K562 treated with DMSO at 1 percent for 12 hours (cell line): Measurements from ENCODE around the gene RASL10A. TPM values are rescaled to one million over a fixed set of nuclear protein-coding genes. Genes with fewer than 3 reads are reported as not detected.

Experiments used
- total RNA-seq: library from RNA; unstranded; fragments of 300-600 nt; gene quantifications from 2 replicates; pipeline ENCODE4 v1.2.3, GENCODE V29; 2022; ENCODE audit not compliant: insufficient read depth

The RASL10A gene
- not detected in 2 replicates for total RNA-seq

GRCh38 chr22:29315286-29316140, at the start of gene RASL10A:
TSS of gene RASL10A (minus strand) at chr22:29315697. CDS start at chr22:29315246, 451 bp downstream.

GRCh38 chr22:29306175-29306834, 9.2 kb downstream of the RASL10A start, which contains the start of gene GAS2L1:
TSS of gene GAS2L1 (plus strand) at chr22:29306650. CDS start at chr22:29308106, 1,456 bp downstream.

GRCh38 chr22:29267858-29268510, 47.5 kb downstream of the RASL10A start, which contains the start of the genes EWSR1 and RHBDD3:
TSS of gene EWSR1 (plus strand) at chr22:29268268. CDS start at chr22:29268337, 69 bp downstream.
TSS of gene RHBDD3 (minus strand) at chr22:29267981. CDS start at chr22:29265626, 2,355 bp downstream.

Other genes starting within 250 kb of the RASL10A start
- 8.4 and 19.7 TPM in 2 replicates for gene KREMEN1, start 242.7 kb downstream of the RASL10A start, total RNA-seq
- gene EMID1, start 109.8 kb downstream of the RASL10A start, total RNA-seq: 59.5 and 67.5 TPM in 2 replicates
- gene RHBDD3, start 47.7 kb downstream of the RASL10A start, total RNA-seq: 33.9 and 42.8 TPM in 2 replicates
- 115 and 178 TPM in 2 replicates for gene EWSR1, start 47.4 kb downstream of the RASL10A start, total RNA-seq
- gene GAS2L1, start 9.0 kb downstream of the RASL10A start, total RNA-seq: 16.9 and 19.3 TPM in 2 replicates
- 48.4 and 67.3 TPM in 2 replicates for gene AP1B1, start 72.9 kb upstream of the RASL10A start, total RNA-seq
- gene RFPL1, start 122.9 kb upstream of the RASL10A start, total RNA-seq: not detected in 2 replicates
- gene NEFH, start 164.5 kb upstream of the RASL10A start, total RNA-seq: 1.1 and 2.1 TPM in 2 replicates
- gene THOC5, start 238.1 kb upstream of the RASL10A start, total RNA-seq: 28.6 and 42.2 TPM in 2 replicates